GM21360 (cell line): ENCODE measurements around the gene TIPRL.
"Not testable (repeated sequence)": the region's sequence is repeated elsewhere in the genome, so short reads cannot be mapped to it uniquely, and the experiment has no call there.

Experiments used
- ATAC-seq: cut with Tn5 transposase; IDR thresholded peaks from one replicate; pipeline ENCODE4 v1.9.1; 2021; ENCODE audit warnings: mild to moderate bottlenecking, moderate library complexity; ENCODE audit not compliant: unreplicated experiment

Gene TIPRL

GRCh38 chr1:168157638-168158037 lies 21.1 kb upstream of the TIPRL start:
- no peak for ATAC-seq

GRCh38 chr1:168159251-168159650 lies 19.5 kb upstream of the TIPRL start:
- no peak for ATAC-seq

GRCh38 chr1:168159979-168160378 lies 18.8 kb upstream of the TIPRL start:
- no peak for ATAC-seq

- ATAC-seq, result no peak
These were observed 17.3 kb upstream of the TIPRL start for GRCh38 chr1:168161459-168161858.

GRCh38 chr1:168163670-168164069 lies 15.1 kb upstream of the TIPRL start:
- no peak for ATAC-seq

GRCh38 chr1:168164771-168165170 lies 14.0 kb upstream of the TIPRL start:
- no peak for ATAC-seq

GRCh38 chr1:168167806-168168205 lies 11.0 kb upstream of the TIPRL start:
- ATAC-seq, result no peak

GRCh38 chr1:168170564-168171508 lies 7.9 kb upstream of the TIPRL start:
- no peak for ATAC-seq

- ATAC-seq, result no peak
These were observed 6.4 kb upstream of the TIPRL start for GRCh38 chr1:168172250-168172915.

GRCh38 chr1:168178227-168178637 lies 530 bp upstream of the TIPRL start:
- ATAC-seq, result no peak

GRCh38 chr1:168179438-168180147 lies 831 bp downstream of the TIPRL start:
- ATAC-seq, result no peak

GRCh38 chr1:168180148-168180524 lies 1.4 kb downstream of the TIPRL start:
- ATAC-seq, result no peak

GRCh38 chr1:168181063-168181720 lies 2.4 kb downstream of the TIPRL start:
- not testable (repeated sequence) for ATAC-seq

GRCh38 chr1:168187177-168187576 lies 8.4 kb downstream of the TIPRL start:
- ATAC-seq, result no peak

GRCh38 chr1:168190403-168190802 lies 11.6 kb downstream of the TIPRL start:
- no peak for ATAC-seq

- no peak for ATAC-seq
These were observed 16.7 kb downstream of the TIPRL start for GRCh38 chr1:168195199-168196135.

GRCh38 chr1:168199056-168199455 lies 20.3 kb downstream of the TIPRL start:
- ATAC-seq, result no peak

- no peak for ATAC-seq
These were observed 24.3 kb downstream of the TIPRL start for GRCh38 chr1:168202941-168203654.

GRCh38 chr1:168206111-168206510 lies 27.3 kb downstream of the TIPRL start:
- ATAC-seq, result no peak
